ENCODE measurements around the gene KAZN. TPM values are rescaled to one million over a fixed set of nuclear protein-coding genes. Genes with fewer than 3 reads are reported as not detected.

KAZN gene
- polyA plus RNA-seq, 1 of the 3 experiments (the other 2 are of a cell fraction), result 6.8 TPM

DNA sequence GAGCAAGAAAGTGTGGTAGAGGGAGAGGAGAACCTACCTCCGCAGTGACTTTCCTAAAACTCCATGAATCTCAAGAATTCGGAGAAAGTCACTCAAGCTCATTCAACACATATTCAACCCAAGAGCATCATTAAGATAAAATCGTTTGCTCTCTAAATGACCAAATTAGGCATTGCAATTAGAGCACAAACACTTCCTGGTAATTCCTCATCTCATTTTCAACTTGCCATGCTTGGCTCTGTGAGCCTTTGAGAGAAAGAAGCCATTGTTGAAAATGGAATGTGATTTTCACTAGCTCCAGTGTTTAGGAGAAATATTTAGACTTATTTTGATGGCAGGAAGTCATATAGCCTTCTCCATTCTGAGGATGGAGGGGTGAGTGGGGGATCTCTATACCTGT is 52.5 kb downstream of the KAZN start:
- Histone ChIP-seq H3K9me3 (no peaks in the 10 kb centered on the region), H3F3A (replicated peaks; ENCODE audit: insufficient read depth) (no peaks in the 10 kb centered on the region), H3K79me2 (ENCODE audit: insufficient read depth) (no peaks in the 10 kb centered on the region), H3K4me3 (ENCODE audit: low read depth in 2 of 2, low read length in 1 of 2) (no peak overlapping the region), H2AFZ (ENCODE audit: low read depth) (no peak overlapping the region), H3K36me3 (replicated peaks in 1 of 2; ENCODE audit: control insufficient read depth in 1 of 2, insufficient read depth in 2 of 2, low read length in 1 of 2) (no peaks in the 10 kb centered on the region), H3K9me2 (no peaks in the 10 kb centered on the region), H3K4me1 (ENCODE audit: control insufficient read depth in 1 of 2, insufficient read depth in 2 of 2, low read depth in 1 of 2, low read length in 1 of 2) (no peaks in the 10 kb centered on the region), H3K27me3 (ENCODE audit: insufficient read depth) (no peaks in the 10 kb centered on the region), H3K9ac (no peak overlapping the region), H4K20me1 (ENCODE audit: insufficient read depth) (no peaks in the 10 kb centered on the region), H3K27ac (ENCODE audit: low read depth in 2 of 2, low read length in 1 of 2) (no peak overlapping the region), H3K4me2 (no peak overlapping the region)
- 38% methylated on average over 3 of the region's 3 CpGs for WGBS (ENCODE audit: low lambda C conversion rate)
- CTCF ChIA-PET, result no interaction called here
- POLR2A ChIA-PET, result no interaction called here
- no peak for DNase-seq
- TF ChIP-seq USF2 (IDR thresholded peaks at IDR 0.05; ENCODE audit: borderline replicate concordance, low read depth, low read length), result no peak
- TF ChIP-seq POLR2AphosphoS5 (IDR thresholded peaks at IDR 0.05; ENCODE audit: low read depth, low read length), result no peak
- no peak for TF ChIP-seq TCF12 (IDR thresholded peaks at IDR 0.05)
- TF ChIP-seq GABPA (IDR thresholded peaks at IDR 0.05; ENCODE audit: low read depth), result no peak
- TF ChIP-seq RCOR1 (IDR thresholded peaks at IDR 0.05; ENCODE audit: low read length), result no peak
- TF ChIP-seq RFX5 (IDR thresholded peaks at IDR 0.05; ENCODE audit: low read length), result no peak
- no peak for TF ChIP-seq FOSL2 (IDR thresholded peaks at IDR 0.05; ENCODE audit: borderline replicate concordance, low read depth)
- no peak for TF ChIP-seq YY1 (IDR thresholded peaks at IDR 0.05; ENCODE audit: low read depth)
- TF ChIP-seq, protein P1, sequence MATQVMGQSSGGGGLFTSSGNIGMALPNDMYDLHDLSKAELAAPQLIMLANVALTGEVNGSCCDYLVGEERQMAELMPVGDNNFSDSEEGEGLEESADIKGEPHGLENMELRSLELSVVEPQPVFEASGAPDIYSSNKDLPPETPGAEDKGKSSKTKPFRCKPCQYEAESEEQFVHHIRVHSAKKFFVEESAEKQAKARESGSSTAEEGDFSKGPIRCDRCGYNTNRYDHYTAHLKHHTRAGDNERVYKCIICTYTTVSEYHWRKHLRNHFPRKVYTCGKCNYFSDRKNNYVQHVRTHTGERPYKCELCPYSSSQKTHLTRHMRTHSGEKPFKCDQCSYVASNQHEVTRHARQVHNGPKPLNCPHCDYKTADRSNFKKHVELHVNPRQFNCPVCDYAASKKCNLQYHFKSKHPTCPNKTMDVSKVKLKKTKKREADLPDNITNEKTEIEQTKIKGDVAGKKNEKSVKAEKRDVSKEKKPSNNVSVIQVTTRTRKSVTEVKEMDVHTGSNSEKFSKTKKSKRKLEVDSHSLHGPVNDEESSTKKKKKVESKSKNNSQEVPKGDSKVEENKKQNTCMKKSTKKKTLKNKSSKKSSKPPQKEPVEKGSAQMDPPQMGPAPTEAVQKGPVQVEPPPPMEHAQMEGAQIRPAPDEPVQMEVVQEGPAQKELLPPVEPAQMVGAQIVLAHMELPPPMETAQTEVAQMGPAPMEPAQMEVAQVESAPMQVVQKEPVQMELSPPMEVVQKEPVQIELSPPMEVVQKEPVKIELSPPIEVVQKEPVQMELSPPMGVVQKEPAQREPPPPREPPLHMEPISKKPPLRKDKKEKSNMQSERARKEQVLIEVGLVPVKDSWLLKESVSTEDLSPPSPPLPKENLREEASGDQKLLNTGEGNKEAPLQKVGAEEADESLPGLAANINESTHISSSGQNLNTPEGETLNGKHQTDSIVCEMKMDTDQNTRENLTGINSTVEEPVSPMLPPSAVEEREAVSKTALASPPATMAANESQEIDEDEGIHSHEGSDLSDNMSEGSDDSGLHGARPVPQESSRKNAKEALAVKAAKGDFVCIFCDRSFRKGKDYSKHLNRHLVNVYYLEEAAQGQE (IDR thresholded peaks at IDR 0.05; ENCODE audit: low read depth, low read length), result no peak
- no peak for TF ChIP-seq IRF3 (IDR thresholded peaks at IDR 0.05; ENCODE audit: low read depth, low read length)
- TF ChIP-seq, protein P2, sequence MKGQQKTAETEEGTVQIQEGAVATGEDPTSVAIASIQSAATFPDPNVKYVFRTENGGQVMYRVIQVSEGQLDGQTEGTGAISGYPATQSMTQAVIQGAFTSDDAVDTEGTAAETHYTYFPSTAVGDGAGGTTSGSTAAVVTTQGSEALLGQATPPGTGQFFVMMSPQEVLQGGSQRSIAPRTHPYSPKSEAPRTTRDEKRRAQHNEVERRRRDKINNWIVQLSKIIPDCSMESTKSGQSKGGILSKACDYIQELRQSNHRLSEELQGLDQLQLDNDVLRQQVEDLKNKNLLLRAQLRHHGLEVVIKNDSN (IDR thresholded peaks at IDR 0.05; ENCODE audit: borderline replicate concordance, low read depth), result no peak
- no peak for TF ChIP-seq TEAD4 (IDR thresholded peaks at IDR 0.05; ENCODE audit: borderline replicate concordance, insufficient read depth)
- TF ChIP-seq TAF1 (IDR thresholded peaks at IDR 0.05; ENCODE audit: borderline replicate concordance, low read depth, low read length), result no peak
- no peak for TF ChIP-seq ZBTB33 (IDR thresholded peaks at IDR 0.05; ENCODE audit: borderline replicate concordance, low read depth)
